Fibroblast of lung (primary cell): Measurements from ENCODE around the gene SH3TC2. TPM values are rescaled to one million over a fixed set of nuclear protein-coding genes. Genes with fewer than 3 reads are reported as not detected.
"Not testable (repeated sequence)": the region's sequence is repeated elsewhere in the genome, so short reads cannot be mapped to it uniquely, and the experiment has no call there.

Experiments
- DNase-seq, 2 donors: peaks; one replicate each; pipeline versions ENCODE4 v3.0.0 to v3.0.0-alpha.2; 2010; ENCODE audit warnings: low read depth in 2 of 2
- H2AFZ ChIP-seq: 2 replicates; pipeline ENCODE4 v1.5.1; 2012; ENCODE audit warnings: low read length, control low read depth, inconsistent platforms
- H3K27ac ChIP-seq: 2 replicates; pipeline ENCODE4 v1.5.1; 2011; ENCODE audit warnings: low read length, control low read depth; ENCODE audit not compliant: insufficient read depth
- H3K27me3 ChIP-seq: 2 replicates; pipeline ENCODE4 v1.5.1; 2011; ENCODE audit warnings: mild to moderate bottlenecking, low read length; ENCODE audit not compliant: control insufficient read depth, insufficient read depth
- H3K36me3 ChIP-seq: 2 replicates; pipeline ENCODE4 v1.5.1; 2011; ENCODE audit warnings: low read length; ENCODE audit not compliant: control insufficient read depth, insufficient read depth
- H3K4me1 ChIP-seq: 2 replicates; pipeline ENCODE4 v1.5.1; 2011; ENCODE audit warnings: low read length; ENCODE audit not compliant: control insufficient read depth, insufficient read depth; ENCODE audit errors: extremely low read depth
- H3K4me2 ChIP-seq: 2 replicates; pipeline ENCODE4 v1.5.1; 2011; ENCODE audit warnings: low read length, control low read depth; ENCODE audit not compliant: insufficient read depth; ENCODE audit errors: extremely low read depth
- H3K4me3 ChIP-seq, 4 experiments: fragments of 200-600 bp in 1 of 4; sonication (generic) in 1 of 4; replicated peaks in 1 of 4; 2 replicates each; pipeline ENCODE4 v1.5.1; 2011 to 2016; ENCODE audit warnings: low read length in 4 of 4, low read depth in 3 of 4, mild to moderate bottlenecking in 3 of 4, control low read depth in 2 of 4, inconsistent platforms in 1 of 4, mixed read lengths in 1 of 4; ENCODE audit not compliant: insufficient read depth in 1 of 4; ENCODE audit errors: control extremely low read depth in 1 of 4
- H3K79me2 ChIP-seq: 2 replicates; pipeline ENCODE4 v1.5.1; 2012; ENCODE audit warnings: mild to moderate bottlenecking, low read length, inconsistent platforms; ENCODE audit not compliant: control insufficient read depth, insufficient read depth
- H3K9ac ChIP-seq: 2 replicates; pipeline ENCODE4 v1.5.1; 2011; ENCODE audit warnings: mild to moderate bottlenecking, low read length, control low read depth; ENCODE audit not compliant: insufficient read depth
- H3K9me3 ChIP-seq: 2 replicates; pipeline ENCODE4 v1.5.1; 2012; ENCODE audit warnings: low read depth, low read length; ENCODE audit not compliant: control insufficient read depth, insufficient read depth
- H4K20me1 ChIP-seq: 2 replicates; pipeline ENCODE4 v1.5.1; 2011; ENCODE audit warnings: low read length; ENCODE audit not compliant: control insufficient read depth, insufficient read depth; ENCODE audit errors: extremely low read depth
- EZH2 ChIP-seq: IDR thresholded peaks from 2 replicates; pipeline ENCODE4 v1.5.1; 2012; ENCODE audit warnings: low read length, control low read depth, mild to moderate bottlenecking; ENCODE audit errors: missing control alignments
- polyA plus RNA-seq, 2 donors: library from polyadenylated mRNA; depleted of rRNA in 1 of 2; stranded (reverse) in 1 of 2; unstranded in 1 of 2; fragments of >200 nt; gene quantifications; 2 replicates each; pipeline ENCODE4 v1.2.1, GENCODE V29; 2011 to 2012; ENCODE audit warnings: missing spikeins in 1 of 2
- total RNA-seq: library from RNA; depleted of rRNA; stranded (reverse); fragments of >200 nt; gene quantifications from 2 replicates; pipeline ENCODE4 v1.2.1, GENCODE V29; 2014
- TF ChIP-seq, protein P1 (sequence below), 2 donors: IDR thresholded peaks in 1 of 2; conservative IDR thresholded peaks in 1 of 2; 1 replicate in 1 of 2; 2 replicates in 1 of 2; pipeline ENCODE4 v1.5.1; 2011 to 2012; ENCODE audit warnings: low read length in 2 of 2, control low read depth in 1 of 2, inconsistent platforms in 1 of 2, low read depth in 1 of 2, mild to moderate bottlenecking in 1 of 2

The SH3TC2 gene
- total and polyA plus RNA-seq, 2 donors (not counting 1 experiment from before 2014, with no cell fraction given): 0.83 to 3.2 TPM

DNA sequence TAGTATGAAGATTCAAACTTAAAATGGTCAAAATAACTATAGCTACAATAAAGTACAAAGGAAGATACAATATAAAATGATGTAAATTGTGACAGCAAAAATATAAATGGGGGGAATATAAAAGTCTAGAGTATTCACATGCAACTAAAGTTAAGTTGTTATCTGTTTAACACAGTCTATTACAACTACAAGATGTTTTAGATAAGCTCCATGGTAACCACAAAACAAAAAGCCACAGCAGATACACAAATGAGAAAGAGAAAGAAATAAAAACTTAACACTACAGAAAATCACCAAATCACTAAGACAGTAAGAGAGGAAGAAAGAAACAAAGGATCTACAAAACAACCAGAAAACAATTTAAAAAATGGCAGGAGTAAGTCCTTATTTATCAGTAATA lies 17.0 kb upstream of the SH3TC2 start:
- Histone ChIP-seq H3K27ac (no peak overlapping the region), H3K4me1 (no peaks in the 10 kb centered on the region), H3K4me3 (no peak overlapping the region), H2AFZ (no peak overlapping the region), H3K27me3 (peaks cover 3% of the 10 kb centered on the region), H3K4me2 (no peak overlapping the region), H3K9ac (no peak overlapping the region), H3K79me2 (no peaks in the 10 kb centered on the region), H3K36me3 (no peaks in the 10 kb centered on the region), H3K9me3 (no peaks in the 10 kb centered on the region), H4K20me1 (no peaks in the 10 kb centered on the region)
- no peak for DNase-seq
- TF ChIP-seq EZH2: no peak
- TF ChIP-seq, protein P1, sequence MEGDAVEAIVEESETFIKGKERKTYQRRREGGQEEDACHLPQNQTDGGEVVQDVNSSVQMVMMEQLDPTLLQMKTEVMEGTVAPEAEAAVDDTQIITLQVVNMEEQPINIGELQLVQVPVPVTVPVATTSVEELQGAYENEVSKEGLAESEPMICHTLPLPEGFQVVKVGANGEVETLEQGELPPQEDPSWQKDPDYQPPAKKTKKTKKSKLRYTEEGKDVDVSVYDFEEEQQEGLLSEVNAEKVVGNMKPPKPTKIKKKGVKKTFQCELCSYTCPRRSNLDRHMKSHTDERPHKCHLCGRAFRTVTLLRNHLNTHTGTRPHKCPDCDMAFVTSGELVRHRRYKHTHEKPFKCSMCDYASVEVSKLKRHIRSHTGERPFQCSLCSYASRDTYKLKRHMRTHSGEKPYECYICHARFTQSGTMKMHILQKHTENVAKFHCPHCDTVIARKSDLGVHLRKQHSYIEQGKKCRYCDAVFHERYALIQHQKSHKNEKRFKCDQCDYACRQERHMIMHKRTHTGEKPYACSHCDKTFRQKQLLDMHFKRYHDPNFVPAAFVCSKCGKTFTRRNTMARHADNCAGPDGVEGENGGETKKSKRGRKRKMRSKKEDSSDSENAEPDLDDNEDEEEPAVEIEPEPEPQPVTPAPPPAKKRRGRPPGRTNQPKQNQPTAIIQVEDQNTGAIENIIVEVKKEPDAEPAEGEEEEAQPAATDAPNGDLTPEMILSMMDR (conservative IDR thresholded peaks at IDR 0.05 in 1 of 2, IDR thresholded peaks at IDR 0.05 in 1 of 2; ENCODE audit: low read depth in 1 of 2, low read length in 2 of 2): no peak

DNA sequence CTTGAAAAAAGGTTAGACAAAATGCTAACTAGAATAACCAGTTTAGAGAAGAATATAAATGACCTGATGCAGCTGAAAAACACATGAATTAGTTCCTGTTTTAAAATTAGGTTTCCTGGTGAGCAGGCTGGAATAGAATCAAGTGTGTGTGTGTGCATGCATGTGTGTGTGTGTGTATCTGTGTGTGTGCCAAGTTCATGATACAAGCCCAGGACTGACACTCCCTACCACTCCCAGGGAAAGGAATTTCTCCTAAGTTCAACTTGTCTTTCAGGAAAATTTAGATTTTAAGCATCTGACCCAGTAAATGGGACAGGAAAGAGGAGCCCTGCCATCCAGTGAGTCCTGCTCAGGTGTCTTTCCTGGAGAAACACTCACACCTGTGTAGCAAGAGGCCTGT lies 11.2 kb upstream of the SH3TC2 start:
- not testable (repeated sequence) for H4K20me1 ChIP-seq, H3K9ac ChIP-seq, H3K9me3 ChIP-seq, H3K4me2 ChIP-seq, H3K4me1 ChIP-seq, H3K79me2 ChIP-seq, H3K27ac ChIP-seq, H3K27me3 ChIP-seq, H3K36me3 ChIP-seq, DNase-seq, H3K4me3 ChIP-seq, H2AFZ ChIP-seq

DNA sequence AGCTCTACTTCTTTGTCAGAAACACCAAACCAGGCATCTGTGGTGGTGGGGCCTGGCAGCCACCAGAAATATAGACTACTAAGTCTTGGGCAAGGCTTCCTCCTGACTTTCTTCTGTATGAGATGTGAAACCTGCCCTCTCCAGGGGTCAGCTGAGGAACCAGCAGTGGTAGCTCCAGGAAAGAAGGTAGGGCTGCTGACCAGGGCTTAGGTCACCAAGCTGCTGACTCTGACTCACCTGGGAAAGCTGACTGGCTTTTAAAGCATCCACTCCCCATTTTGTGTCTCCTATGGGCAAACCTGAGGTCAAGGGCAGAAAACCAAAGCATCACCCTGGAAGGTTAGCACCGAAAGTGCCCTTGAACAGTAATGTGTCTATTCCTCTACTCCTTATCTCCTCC lies 10.4 kb upstream of the SH3TC2 start:
- Histone ChIP-seq H3K9ac (no peak overlapping the region), H3K9me3 (no peaks in the 10 kb centered on the region), H4K20me1 (no peaks in the 10 kb centered on the region), H3K4me1 (peaks cover 2% of the 10 kb centered on the region), H3K36me3 (no peaks in the 10 kb centered on the region), H3K4me2 (no peak overlapping the region), H3K4me3 (no peak overlapping the region), H2AFZ (no peak overlapping the region), H3K27me3 (no peaks in the 10 kb centered on the region), H3K27ac (no peak overlapping the region), H3K79me2 (no peaks in the 10 kb centered on the region)
- no peak for TF ChIP-seq EZH2
- TF ChIP-seq, protein P1 (conservative IDR thresholded peaks at IDR 0.05 in 1 of 2, IDR thresholded peaks at IDR 0.05 in 1 of 2; ENCODE audit: low read depth in 1 of 2, low read length in 2 of 2): no peak
- no peak for DNase-seq
